Measurements from ENCODE around the gene SEMA3C. TPM values are rescaled to one million over a fixed set of nuclear protein-coding genes. Genes with fewer than 3 reads are reported as not detected.

Gene SEMA3C
- polyA plus RNA-seq, 3 donors = 23.3 to 30.4 (median 30.0) TPM

GRCh38 chr7:80785276-80785675, 133.6 kb downstream of the SEMA3C start:
- DNase-seq (ENCODE audit: low read depth in 3 of 3, low spot score in 2 of 3) = no peak

- no peak for DNase-seq (ENCODE audit: low read depth in 3 of 3, low spot score in 2 of 3)
Measured at GRCh38 chr7:80783678-80784327, 135.0 kb downstream of the SEMA3C start.

GRCh38 chr7:80783186-80783677, 135.6 kb downstream of the SEMA3C start:
- DNase-seq (ENCODE audit: low read depth in 3 of 3, low spot score in 2 of 3) = no peak

GRCh38 chr7:80781561-80781979, 137.3 kb downstream of the SEMA3C start:
- DNase-seq (ENCODE audit: low read depth in 3 of 3, low spot score in 2 of 3) = no peak

GRCh38 chr7:80781146-80781545, 137.7 kb downstream of the SEMA3C start:
- DNase-seq (ENCODE audit: low read depth in 3 of 3, low spot score in 2 of 3) = no peak

- no peak for DNase-seq (ENCODE audit: low read depth in 3 of 3, low spot score in 2 of 3)
Measured at GRCh38 chr7:80779456-80779855, 139.4 kb downstream of the SEMA3C start.

GRCh38 chr7:80775897-80776296, 143.0 kb downstream of the SEMA3C start:
- DNase-seq (ENCODE audit: low read depth in 3 of 3, low spot score in 2 of 3) = no peak

GRCh38 chr7:80775482-80775881, 143.4 kb downstream of the SEMA3C start:
- no peak for DNase-seq (ENCODE audit: low read depth in 3 of 3, low spot score in 2 of 3)

- no peak for DNase-seq (ENCODE audit: low read depth in 3 of 3, low spot score in 2 of 3)
Measured at GRCh38 chr7:80774843-80775242, 144.0 kb downstream of the SEMA3C start.

- DNase-seq (ENCODE audit: low read depth in 3 of 3, low spot score in 2 of 3) = no peak
Measured at GRCh38 chr7:80773787-80774508, 144.9 kb downstream of the SEMA3C start.

- no peak for DNase-seq (ENCODE audit: low read depth in 3 of 3, low spot score in 2 of 3)
Measured at GRCh38 chr7:80772347-80772993, 146.4 kb downstream of the SEMA3C start.

GRCh38 chr7:80771523-80771922, 147.3 kb downstream of the SEMA3C start:
- no peak for DNase-seq (ENCODE audit: low read depth in 3 of 3, low spot score in 2 of 3)

- DNase-seq (ENCODE audit: low read depth in 3 of 3, low spot score in 2 of 3) = no peak
Measured at GRCh38 chr7:80770675-80771081, 148.2 kb downstream of the SEMA3C start.

- DNase-seq (ENCODE audit: low read depth in 3 of 3, low spot score in 2 of 3) = no peak
Measured at GRCh38 chr7:80770061-80770460, 148.8 kb downstream of the SEMA3C start.

GRCh38 chr7:80768756-80769155, 150.1 kb downstream of the SEMA3C start:
- no peak for DNase-seq (ENCODE audit: low read depth in 3 of 3, low spot score in 2 of 3)

- DNase-seq (ENCODE audit: low read depth in 3 of 3, low spot score in 2 of 3) = no peak
Measured at GRCh38 chr7:80767654-80768053, 151.2 kb downstream of the SEMA3C start.

- DNase-seq (ENCODE audit: low read depth in 3 of 3, low spot score in 2 of 3) = no peak
Measured at GRCh38 chr7:80766724-80767123, 152.1 kb downstream of the SEMA3C start.

GRCh38 chr7:80764132-80764531, 154.7 kb downstream of the SEMA3C start:
- no peak for DNase-seq (ENCODE audit: low read depth in 3 of 3, low spot score in 2 of 3)

- no peak for DNase-seq (ENCODE audit: low read depth in 3 of 3, low spot score in 2 of 3)
Measured at GRCh38 chr7:80763704-80764103, 155.1 kb downstream of the SEMA3C start.

GRCh38 chr7:80763289-80763688, 155.6 kb downstream of the SEMA3C start:
- DNase-seq (ENCODE audit: low read depth in 3 of 3, low spot score in 2 of 3) = no peak

GRCh38 chr7:80760292-80760691, 158.6 kb downstream of the SEMA3C start:
- DNase-seq (ENCODE audit: low read depth in 3 of 3, low spot score in 2 of 3) = no peak

Data from right renal cortex interstitium (tissue), 3 donors.